NCI-H2196 (cell line): Measurements from ENCODE around the gene HYAL1.
A peak's percentile ranks its signal among the peaks of the same experiment; 100 is the strongest.

Source experiments
- DNase-seq: peaks from one replicate; lab custom pipeline; 2025; ENCODE audit not compliant: unreplicated experiment; lab: John Stamatoyannopoulos, UW

The HYAL1 gene

GRCh38 chr3:50303013-50303815, at the start of gene HYAL1:
Gene HYAL1 (minus strand): TSS chr3:50303574. CDS start chr3:50302956, 618 bp downstream.
- peak; percentile 5 for DNase-seq

- DNase-seq = no peak
Measured at GRCh38 chr3:50352781-50353180, 49.4 kb upstream of the HYAL1 start.

GRCh38 chr3:50351323-50351697, 47.9 kb upstream of the HYAL1 start:
- DNase-seq = no peak

GRCh38 chr3:50350527-50351322, 47.4 kb upstream of the HYAL1 start, which contains the start of the genes CYB561D2 and NPRL2:
Gene CYB561D2 (plus strand): TSS chr3:50350862. CDS start chr3:50351434, 572 bp downstream.
Gene NPRL2 (minus strand): TSS chr3:50350775. CDS start chr3:50350652, 123 bp downstream.
- DNase-seq = peak; percentile 81

- DNase-seq = no peak
Measured at GRCh38 chr3:50350213-50350526, 46.8 kb upstream of the HYAL1 start.

GRCh38 chr3:50347187-50347813, 43.9 kb upstream of the HYAL1 start:
- peak; percentile 53 for DNase-seq

GRCh38 chr3:50345586-50346234, 42.3 kb upstream of the HYAL1 start, which contains the start of gene ZMYND10:
Gene ZMYND10 (minus strand): TSS chr3:50345732. CDS start chr3:50345579, 153 bp downstream.
- DNase-seq = peak; percentile 40

GRCh38 chr3:50345008-50345407, 41.6 kb upstream of the HYAL1 start:
- no peak for DNase-seq

GRCh38 chr3:50342813-50343633, 39.6 kb upstream of the HYAL1 start:
- no peak for DNase-seq

GRCh38 chr3:50341996-50342650, 38.7 kb upstream of the HYAL1 start:
- no peak for DNase-seq

- DNase-seq = no peak
Measured at GRCh38 chr3:50341537-50341936, 38.2 kb upstream of the HYAL1 start.

- no peak for DNase-seq
Measured at GRCh38 chr3:50340448-50341329, 37.3 kb upstream of the HYAL1 start, which contains the start of gene RASSF1. Gene RASSF1 (minus strand): TSS chr3:50340836. CDS start chr3:50340805, 31 bp downstream.

GRCh38 chr3:50340147-50340447, 36.7 kb upstream of the HYAL1 start:
- DNase-seq = no peak

GRCh38 chr3:50339485-50340146, 36.2 kb upstream of the HYAL1 start:
- DNase-seq = no peak

GRCh38 chr3:50338965-50339364, 35.6 kb upstream of the HYAL1 start:
- DNase-seq = no peak

GRCh38 chr3:50337175-50337861, 33.9 kb upstream of the HYAL1 start:
- DNase-seq = peak; percentile 90

- DNase-seq = no peak
Measured at GRCh38 chr3:50336452-50337174, 33.2 kb upstream of the HYAL1 start.
